H9 (cell line): ENCODE results near the gene DCAF6. TPM values are rescaled to one million over a fixed set of nuclear protein-coding genes. Genes with fewer than 3 reads are reported as not detected.

Experiments used
- DNase-seq: peaks from one replicate; pipeline ENCODE4 v3.0.0-alpha.2; 2017
- H2AFZ ChIP-seq: one replicate; pipeline ENCODE4 v1.6.1; 2013; ENCODE audit warnings: mild to moderate bottlenecking, low read length, control low read depth, moderate library complexity
- H2AK5ac ChIP-seq: 2 replicates; pipeline ENCODE4 v1.6.1; 2013; ENCODE audit warnings: low read length, control low read depth, mixed read lengths; ENCODE audit not compliant: insufficient read length
- H2BK120ac ChIP-seq: one replicate; pipeline ENCODE4 v1.6.1; 2013; ENCODE audit warnings: low read depth, mild to moderate bottlenecking, low read length, control low read depth, inconsistent platforms; ENCODE audit not compliant: poor library complexity, severe bottlenecking
- H2BK12ac ChIP-seq: 2 replicates; pipeline ENCODE4 v1.6.1; 2013; ENCODE audit warnings: low read length, control low read depth, mixed read lengths, low read depth; ENCODE audit not compliant: insufficient read length
- H2BK15ac ChIP-seq: 2 replicates; pipeline ENCODE4 v1.6.1; 2013; ENCODE audit warnings: low read depth, low read length, control low read depth
- H2BK20ac ChIP-seq: one replicate; pipeline ENCODE4 v1.6.1; 2013; ENCODE audit warnings: low read depth, mild to moderate bottlenecking, low read length, control low read depth, inconsistent platforms; ENCODE audit not compliant: poor library complexity, severe bottlenecking
- H2BK5ac ChIP-seq: 2 replicates; pipeline ENCODE4 v1.6.1; 2013; ENCODE audit warnings: low read length, control low read depth, mixed read lengths; ENCODE audit not compliant: insufficient read length
- H3K14ac ChIP-seq: 2 replicates; pipeline ENCODE4 v1.6.1; 2013; ENCODE audit warnings: low read length, control low read depth; ENCODE audit not compliant: insufficient read depth
- H3K18ac ChIP-seq: 2 replicates; pipeline ENCODE4 v1.6.1; 2013; ENCODE audit warnings: low read depth, mild to moderate bottlenecking, mixed read lengths, low read length, control low read depth; ENCODE audit not compliant: insufficient read length
- H3K23ac ChIP-seq: 2 replicates; pipeline ENCODE4 v1.6.1; 2013; ENCODE audit warnings: low read length, control low read depth, mixed read lengths, low read depth; ENCODE audit not compliant: insufficient read length
- H3K23me2 ChIP-seq: 2 replicates; pipeline ENCODE4 v1.6.1; 2013; ENCODE audit warnings: low read depth, mild to moderate bottlenecking, mixed read lengths, low read length, control low read depth; ENCODE audit not compliant: insufficient read length, poor library complexity, severe bottlenecking
- H3K27ac ChIP-seq: 2 replicates; pipeline ENCODE4 v1.5.1; 2013; ENCODE audit warnings: low read length, control low read depth, mixed read lengths, low read depth; ENCODE audit not compliant: insufficient read length
- H3K27me3 ChIP-seq: 2 replicates; pipeline ENCODE4 v1.6.1; 2013; ENCODE audit warnings: low read length, control low read depth, inconsistent platforms; ENCODE audit not compliant: insufficient read depth
- H3K4ac ChIP-seq: 2 replicates; pipeline ENCODE4 v1.6.1; 2013; ENCODE audit warnings: low read depth, mild to moderate bottlenecking, control low read depth, inconsistent platforms, low read length, moderate library complexity
- H3K4me1 ChIP-seq: 2 replicates; pipeline ENCODE4 v1.6.1; 2013; ENCODE audit warnings: low read length, control low read depth, inconsistent platforms; ENCODE audit not compliant: insufficient read depth
- H3K4me2 ChIP-seq: 2 replicates; pipeline ENCODE4 v1.6.1; 2013; ENCODE audit warnings: low read length, control low read depth, mixed read lengths; ENCODE audit not compliant: insufficient read length, insufficient read depth
- H3K56ac ChIP-seq: 2 replicates; pipeline ENCODE4 v1.6.1; 2013; ENCODE audit warnings: low read depth, mild to moderate bottlenecking, mixed read lengths, low read length, control low read depth; ENCODE audit not compliant: insufficient read length
- H3K79me1 ChIP-seq: 2 replicates; pipeline ENCODE4 v1.6.1; 2013; ENCODE audit warnings: low read depth, mild to moderate bottlenecking, moderate library complexity, low read length, control low read depth, inconsistent platforms; ENCODE audit not compliant: insufficient read depth, poor library complexity, severe bottlenecking
- H3K79me2 ChIP-seq: 2 replicates; pipeline ENCODE4 v1.6.1; 2013; ENCODE audit warnings: low read length, control low read depth, inconsistent platforms; ENCODE audit not compliant: insufficient read depth
- H3K9ac ChIP-seq: 2 replicates; pipeline ENCODE4 v1.6.1; 2013; ENCODE audit warnings: low read length, control low read depth, mixed read lengths; ENCODE audit not compliant: insufficient read length; ENCODE audit errors: extremely low read depth
- H3K9me3 ChIP-seq: one replicate; pipeline ENCODE4 v1.6.1; 2013; ENCODE audit warnings: low read depth, low read length, inconsistent platforms; ENCODE audit not compliant: control insufficient read depth
- H3T11ph ChIP-seq: one replicate; pipeline ENCODE4 v1.6.1; 2013; ENCODE audit warnings: mild to moderate bottlenecking, low read length, control low read depth, inconsistent platforms
- H4K20me1 ChIP-seq: one replicate; pipeline ENCODE4 v1.6.1; 2013; ENCODE audit not compliant: control insufficient read depth, insufficient read length, insufficient read depth
- H4K5ac ChIP-seq: 2 replicates; pipeline ENCODE4 v1.6.1; 2013; ENCODE audit warnings: low read depth, mild to moderate bottlenecking, mixed read lengths, low read length, control low read depth; ENCODE audit not compliant: insufficient read length
- H4K8ac ChIP-seq: replicated peaks from 2 replicates; pipeline ENCODE4 v1.6.1; 2013; ENCODE audit warnings: low read length, control low read depth, mixed read lengths, low read depth; ENCODE audit not compliant: insufficient read length
- H4K91ac ChIP-seq: 2 replicates; pipeline ENCODE4 v1.6.1; 2013; ENCODE audit warnings: low read depth, mild to moderate bottlenecking, moderate library complexity, mixed read lengths, low read length, control low read depth; ENCODE audit not compliant: insufficient read length
- H3K27ac Mint-ChIP-seq, 3 experiments: 2 replicates in 2 of 3; 3 replicates in 1 of 3; pipeline ENCODE4 v1.8.0; 2020 to 2021; ENCODE audit warnings: mixed read lengths in 3 of 3, mild to moderate bottlenecking in 1 of 3, moderate library complexity in 1 of 3
- H3K27me3 Mint-ChIP-seq: 2 replicates; pipeline ENCODE4 v1.8.0; 2021; ENCODE audit warnings: low read depth, mild to moderate bottlenecking, moderate library complexity, mixed read lengths
- H3K36me3 Mint-ChIP-seq, 3 experiments: 2 replicates in 2 of 3; 3 replicates in 1 of 3; pipeline ENCODE4 v1.8.0; 2020 to 2021; ENCODE audit warnings: low read depth in 3 of 3, mixed read lengths in 3 of 3; ENCODE audit not compliant: insufficient read depth in 1 of 3
- H3K4me1 Mint-ChIP-seq, 2 experiments: 2 replicates each; pipeline ENCODE4 v1.8.0; 2020; ENCODE audit warnings: mixed read lengths in 2 of 2
- H3K4me3 Mint-ChIP-seq, 2 experiments: 2 replicates in 1 of 2; 3 replicates in 1 of 2; pipeline ENCODE4 v1.8.0; 2020 to 2021; ENCODE audit warnings: mild to moderate bottlenecking in 2 of 2, mixed read lengths in 2 of 2, moderate library complexity in 1 of 2
- H3K9me3 Mint-ChIP-seq, 2 experiments: 2 replicates in 1 of 2; 3 replicates in 1 of 2; pipeline ENCODE4 v1.8.0; 2020; ENCODE audit warnings: mild to moderate bottlenecking in 2 of 2, mixed read lengths in 2 of 2, moderate library complexity in 1 of 2
- total RNA-seq: library from RNA; stranded (reverse); gene quantifications from 2 replicates; pipeline ENCODE4 v1.2.1, GENCODE V29; 2021
- TF ChIP-seq, protein P1 (sequence below): fragments of 200-600 bp; sonication (generic); conservative IDR thresholded peaks from 3 replicates; pipeline ENCODE4 v1.8.0; 2021; ENCODE audit warnings: antibody characterized with exemption, mild to moderate bottlenecking

DCAF6 gene
- total RNA-seq, 1 experiment from 2014 or later, result 16.0 TPM

- Histone ChIP-seq H3T11ph (no peak overlapping the region), H3K23me2 (no peaks in the 10 kb centered on the region), H2AFZ (no peak overlapping the region), H3K27ac (no peak overlapping the region), H4K91ac (no peak overlapping the region), H3K14ac (no peak overlapping the region), H3K56ac (no peak overlapping the region), H2BK5ac (no peak overlapping the region), H3K18ac (no peak overlapping the region), H3K79me1 (no peaks in the 10 kb centered on the region), H3K79me2 (no peaks in the 10 kb centered on the region), H4K5ac (no peak overlapping the region), H4K20me1 (no peaks in the 10 kb centered on the region), H2BK120ac (no peak overlapping the region), H4K8ac (no peak overlapping the region), H2BK12ac (no peak overlapping the region), H3K4me2 (no peak overlapping the region), H3K4ac (no peak overlapping the region), H3K9me3 (no peaks in the 10 kb centered on the region), H3K9ac (no peak overlapping the region), H2BK15ac (no peak overlapping the region), H3K27me3 (no peaks in the 10 kb centered on the region), H3K4me1 (no peaks in the 10 kb centered on the region), H3K23ac (no peak overlapping the region), H2AK5ac (no peak overlapping the region), H2BK20ac (no peak overlapping the region)
- Mint-ChIP-seq H3K27me3 (no peaks in the 10 kb centered on the region), H3K4me1 (peaks cover 4 to 6% of the 10 kb centered on the region in 2 experiments; a peak in 3 of 4 replicates), H3K36me3 (no peaks in the 10 kb centered on the region; a peak in 1 of 7 replicates), H3K27ac (no peak overlapping the region), H3K9me3 (no peaks in the 10 kb centered on the region), H3K4me3 (no peak overlapping the region)
- TF ChIP-seq, protein P1, sequence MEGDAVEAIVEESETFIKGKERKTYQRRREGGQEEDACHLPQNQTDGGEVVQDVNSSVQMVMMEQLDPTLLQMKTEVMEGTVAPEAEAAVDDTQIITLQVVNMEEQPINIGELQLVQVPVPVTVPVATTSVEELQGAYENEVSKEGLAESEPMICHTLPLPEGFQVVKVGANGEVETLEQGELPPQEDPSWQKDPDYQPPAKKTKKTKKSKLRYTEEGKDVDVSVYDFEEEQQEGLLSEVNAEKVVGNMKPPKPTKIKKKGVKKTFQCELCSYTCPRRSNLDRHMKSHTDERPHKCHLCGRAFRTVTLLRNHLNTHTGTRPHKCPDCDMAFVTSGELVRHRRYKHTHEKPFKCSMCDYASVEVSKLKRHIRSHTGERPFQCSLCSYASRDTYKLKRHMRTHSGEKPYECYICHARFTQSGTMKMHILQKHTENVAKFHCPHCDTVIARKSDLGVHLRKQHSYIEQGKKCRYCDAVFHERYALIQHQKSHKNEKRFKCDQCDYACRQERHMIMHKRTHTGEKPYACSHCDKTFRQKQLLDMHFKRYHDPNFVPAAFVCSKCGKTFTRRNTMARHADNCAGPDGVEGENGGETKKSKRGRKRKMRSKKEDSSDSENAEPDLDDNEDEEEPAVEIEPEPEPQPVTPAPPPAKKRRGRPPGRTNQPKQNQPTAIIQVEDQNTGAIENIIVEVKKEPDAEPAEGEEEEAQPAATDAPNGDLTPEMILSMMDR, result no peak
- DNase-seq, result no peak
Observed at GRCh38 chr1:167922023-167922422, 14.5 kb upstream of the DCAF6 start.
